Activated B cell treated with CpG ODN at 0.5 μM for 24 hours (primary cell): ENCODE results near the gene IFITM10. TPM values are rescaled to one million over a fixed set of nuclear protein-coding genes. Genes with fewer than 3 reads are reported as not detected.

Experiments used
- ATAC-seq: fragments of 200-7000 bp; cut with Tn5 transposase; one replicate; pipeline ENCODE4 v1.10.0; 2021; ENCODE audit warnings: low read depth, mild to moderate bottlenecking, moderate library complexity
- CTCF ChIA-PET: fragments of 350-600 bp; sonication (Branson Sonifier 250); formaldehyde crosslinking; loops from one replicate; lab custom pipeline; 2021; ENCODE audit warnings: antibody characterized with exemption; lab: Charles Lee
- POLR2A ChIA-PET: fragments of 350-600 bp; sonication (Branson Sonifier 250); formaldehyde crosslinking; loops from one replicate; lab custom pipeline; 2021; ENCODE audit warnings: antibody characterized with exemption; lab: Charles Lee
- DNase-seq: peaks from one replicate; pipeline ENCODE4 v3.0.0; 2022
- H3K27ac Mint-ChIP-seq: one replicate; pipeline ENCODE4 v1.8.0; 2020; ENCODE audit warnings: mixed read lengths
- H3K27me3 Mint-ChIP-seq: one replicate; pipeline ENCODE4 v1.8.0; 2021; ENCODE audit warnings: mixed read lengths
- H3K36me3 Mint-ChIP-seq: one replicate; pipeline ENCODE4 v1.8.0; 2021; ENCODE audit warnings: low read depth, mixed read lengths
- H3K4me1 Mint-ChIP-seq: one replicate; pipeline ENCODE4 v1.8.0; 2021; ENCODE audit warnings: mixed read lengths
- H3K4me3 Mint-ChIP-seq: one replicate; pipeline ENCODE4 v1.8.0; 2020; ENCODE audit warnings: mild to moderate bottlenecking, mixed read lengths
- H3K9me3 Mint-ChIP-seq: one replicate; pipeline ENCODE4 v1.8.0; 2020; ENCODE audit warnings: mixed read lengths
- intact Hi-C: fragments of 100-400 bp; cut with micrococcal nuclease; formaldehyde crosslinking; loops from one replicate; pipeline ENCODE4 v1.15.1; 2024
- total RNA-seq: library from RNA; stranded (reverse); gene quantifications from 2 replicates; pipeline ENCODE4 v1.2.3, GENCODE V29; 2022
- TF ChIP-seq, protein P1 (sequence below): fragments of 200-600 bp; IDR thresholded peaks from one replicate; pipeline ENCODE4 v1.8.0; 2022; ENCODE audit warnings: antibody characterized with exemption, mild to moderate bottlenecking

The IFITM10 gene
- total RNA-seq, 1 donor from 2014 or later = not detected

DNA sequence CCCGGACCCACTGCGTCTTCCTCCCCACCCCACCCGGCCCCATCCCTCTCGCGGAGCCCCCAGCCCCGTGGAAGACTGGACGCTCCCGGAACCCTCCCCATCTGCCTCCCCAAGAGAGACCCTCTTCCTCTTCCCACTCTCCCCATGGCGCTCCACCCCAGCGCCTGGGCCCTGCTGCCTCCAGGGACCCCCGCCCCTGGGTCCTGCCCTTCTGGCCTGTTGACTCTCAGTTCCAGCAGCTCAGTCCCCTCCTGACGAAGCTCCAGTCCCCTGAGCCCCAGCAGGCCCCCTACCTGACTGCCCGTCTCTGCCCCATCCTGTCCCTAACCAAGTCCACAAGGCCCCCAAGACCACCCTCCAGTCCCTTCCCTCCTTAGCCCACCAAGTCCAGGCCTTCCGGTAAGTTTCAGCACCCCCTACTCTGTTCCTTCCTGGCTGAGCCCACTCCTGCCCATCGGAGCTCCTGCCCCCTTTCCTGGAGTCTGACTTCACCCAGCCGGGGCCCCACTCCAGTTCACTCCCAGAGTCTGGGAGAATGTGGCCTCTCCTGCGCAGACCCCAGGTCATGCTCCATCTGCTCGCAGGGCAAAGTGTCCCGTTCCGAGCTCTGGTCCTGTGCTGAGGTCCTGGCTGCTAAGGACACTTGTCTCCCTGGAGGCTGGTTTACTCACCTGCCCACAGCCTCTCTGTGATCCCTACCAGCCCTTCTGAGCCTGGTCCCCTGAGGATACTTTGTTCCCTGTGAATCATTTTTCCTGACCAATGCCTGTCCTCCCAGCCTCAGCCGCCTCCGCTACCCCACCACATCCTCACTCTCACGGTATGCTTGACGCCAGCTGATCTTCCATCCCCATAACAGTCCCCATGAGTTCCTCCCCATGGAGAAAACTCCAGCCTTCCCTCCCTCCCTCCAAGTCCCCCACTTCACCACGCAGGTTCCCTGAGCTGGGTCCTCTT, 722 bp downstream of the IFITM10 start:
- peaks cover 15% of the 10 kb centered on the region for H3K27me3 Mint-ChIP-seq
- ChIA-PET POLR2A (no interaction called here), CTCF (no interaction called here)
- peaks cover 4% of the 10 kb centered on the region for H3K9me3 Mint-ChIP-seq
- H3K27ac Mint-ChIP-seq = no peak overlapping the region
- peaks cover 8% of the 10 kb centered on the region for H3K4me1 Mint-ChIP-seq
- no peak for ATAC-seq
- no peak for DNase-seq
- intact Hi-C loops = no loop called here
- peaks cover 8% of the 10 kb centered on the region for H3K36me3 Mint-ChIP-seq
- H3K4me3 Mint-ChIP-seq = no peak overlapping the region
- TF ChIP-seq, protein P1, sequence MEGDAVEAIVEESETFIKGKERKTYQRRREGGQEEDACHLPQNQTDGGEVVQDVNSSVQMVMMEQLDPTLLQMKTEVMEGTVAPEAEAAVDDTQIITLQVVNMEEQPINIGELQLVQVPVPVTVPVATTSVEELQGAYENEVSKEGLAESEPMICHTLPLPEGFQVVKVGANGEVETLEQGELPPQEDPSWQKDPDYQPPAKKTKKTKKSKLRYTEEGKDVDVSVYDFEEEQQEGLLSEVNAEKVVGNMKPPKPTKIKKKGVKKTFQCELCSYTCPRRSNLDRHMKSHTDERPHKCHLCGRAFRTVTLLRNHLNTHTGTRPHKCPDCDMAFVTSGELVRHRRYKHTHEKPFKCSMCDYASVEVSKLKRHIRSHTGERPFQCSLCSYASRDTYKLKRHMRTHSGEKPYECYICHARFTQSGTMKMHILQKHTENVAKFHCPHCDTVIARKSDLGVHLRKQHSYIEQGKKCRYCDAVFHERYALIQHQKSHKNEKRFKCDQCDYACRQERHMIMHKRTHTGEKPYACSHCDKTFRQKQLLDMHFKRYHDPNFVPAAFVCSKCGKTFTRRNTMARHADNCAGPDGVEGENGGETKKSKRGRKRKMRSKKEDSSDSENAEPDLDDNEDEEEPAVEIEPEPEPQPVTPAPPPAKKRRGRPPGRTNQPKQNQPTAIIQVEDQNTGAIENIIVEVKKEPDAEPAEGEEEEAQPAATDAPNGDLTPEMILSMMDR = no peak

DNA sequence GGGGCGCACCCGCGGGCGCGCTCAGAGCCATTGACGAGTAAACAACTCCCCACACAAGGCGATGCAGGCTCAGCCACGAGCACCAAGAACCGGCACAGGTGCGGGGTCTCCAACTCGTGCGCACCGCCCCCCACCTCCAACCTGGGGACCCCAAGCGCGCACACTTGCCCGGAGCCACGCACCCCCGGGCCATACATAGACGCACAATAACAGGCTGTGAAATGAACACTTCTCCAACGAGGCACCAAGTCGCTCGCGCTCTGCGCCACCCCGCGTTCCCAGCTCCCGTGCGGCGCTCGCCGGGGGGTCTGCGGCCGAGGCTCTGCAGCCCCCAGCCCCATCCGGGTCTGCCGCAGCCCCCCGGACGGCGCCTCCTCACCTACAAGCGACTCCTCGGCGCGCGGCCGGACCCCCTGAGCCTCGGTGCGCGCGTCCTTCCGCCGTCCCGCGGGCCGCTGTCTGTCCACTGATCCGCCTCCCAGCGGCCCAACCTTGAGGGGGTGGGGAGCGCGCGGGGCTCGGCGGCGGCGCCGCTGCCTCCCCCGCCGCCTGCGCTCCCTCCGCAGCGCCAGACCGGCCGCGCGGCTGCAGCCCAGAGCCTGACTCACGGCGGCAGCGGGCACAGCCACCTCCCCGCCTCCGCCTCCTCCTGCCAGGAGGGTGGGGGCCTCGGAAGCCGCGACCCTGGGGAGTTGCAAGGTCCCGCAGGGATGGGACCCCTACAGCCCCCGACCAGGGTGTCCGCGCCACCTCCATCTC, 1.6 kb downstream of the IFITM10 start:
- Mint-ChIP-seq H3K27ac (no peak overlapping the region), H3K36me3 (peaks cover 4% of the 10 kb centered on the region), H3K27me3 (peaks cover 15% of the 10 kb centered on the region), H3K4me3 (no peak overlapping the region), H3K4me1 (peaks cover 8% of the 10 kb centered on the region), H3K9me3 (peaks cover 4% of the 10 kb centered on the region)
- intact Hi-C loops = no loop called here
- TF ChIP-seq, protein P1 = no peak
- ATAC-seq = no peak
- ChIA-PET CTCF (no interaction called here), POLR2A (interaction anchor here (0.7 kb wide), 1 partner anchor 133 kb away, joined by 3 read pairs; no protein-coding TSS in a partner anchor)
- DNase-seq = no peak

DNA sequence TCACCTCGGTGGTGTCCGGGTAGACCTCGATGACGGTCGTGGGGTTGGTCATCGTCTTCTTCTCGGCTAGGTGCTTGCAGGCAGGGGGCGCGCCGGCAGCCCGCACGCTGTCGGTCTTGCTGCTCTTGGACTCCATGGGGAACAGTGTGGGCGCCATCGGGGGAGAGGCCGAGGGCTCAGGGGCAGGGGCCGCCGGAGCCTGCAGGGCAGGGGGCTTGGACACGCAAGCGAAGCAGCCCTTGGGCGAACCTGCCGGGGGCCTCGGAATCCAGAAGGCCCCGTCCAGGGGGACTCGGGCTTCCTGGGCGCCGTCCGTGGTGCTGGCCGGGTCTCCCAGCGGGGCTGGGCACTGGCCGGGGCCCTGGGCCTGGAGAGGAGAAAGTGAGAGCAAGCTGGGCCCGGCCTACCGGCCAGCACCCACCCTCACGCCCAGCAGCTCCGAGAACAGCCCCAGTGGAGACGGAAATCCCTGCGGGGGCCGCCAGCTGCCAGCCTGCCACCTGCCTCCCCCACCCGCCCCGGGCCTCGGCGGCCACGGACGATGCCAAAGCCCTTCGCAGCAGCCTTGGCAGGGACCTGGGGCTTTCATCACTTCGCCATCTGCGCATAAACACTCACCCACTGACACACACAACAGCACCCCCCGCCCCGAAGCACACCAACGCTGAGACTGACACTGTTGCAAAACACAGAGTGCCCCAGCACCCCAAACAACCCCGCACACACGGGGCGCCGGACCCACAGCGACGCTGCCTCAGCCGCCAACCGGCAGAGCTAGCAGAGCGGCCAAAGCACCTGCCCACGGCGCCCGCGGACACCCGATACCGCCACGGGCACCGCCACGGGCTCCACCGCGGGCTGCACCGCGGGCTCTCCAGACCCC, 2.4 kb downstream of the IFITM10 start:
- CTCF ChIA-PET = no interaction called here
- TF ChIP-seq, protein P1 = no peak
- H3K9me3 Mint-ChIP-seq = peaks cover 4% of the 10 kb centered on the region
- peaks cover 15% of the 10 kb centered on the region for H3K27me3 Mint-ChIP-seq
- H3K27ac Mint-ChIP-seq = no peak overlapping the region
- no peak for ATAC-seq
- intact Hi-C loops = no loop called here
- peaks cover under 1% of the 10 kb centered on the region for H3K36me3 Mint-ChIP-seq
- peaks cover 8% of the 10 kb centered on the region for H3K4me1 Mint-ChIP-seq
- POLR2A ChIA-PET = interaction anchor here (0.7 kb wide), 1 partner anchor 134 kb away, joined by 3 read pairs; no protein-coding TSS in a partner anchor
- DNase-seq = no peak
- H3K4me3 Mint-ChIP-seq = no peak overlapping the region

DNA sequence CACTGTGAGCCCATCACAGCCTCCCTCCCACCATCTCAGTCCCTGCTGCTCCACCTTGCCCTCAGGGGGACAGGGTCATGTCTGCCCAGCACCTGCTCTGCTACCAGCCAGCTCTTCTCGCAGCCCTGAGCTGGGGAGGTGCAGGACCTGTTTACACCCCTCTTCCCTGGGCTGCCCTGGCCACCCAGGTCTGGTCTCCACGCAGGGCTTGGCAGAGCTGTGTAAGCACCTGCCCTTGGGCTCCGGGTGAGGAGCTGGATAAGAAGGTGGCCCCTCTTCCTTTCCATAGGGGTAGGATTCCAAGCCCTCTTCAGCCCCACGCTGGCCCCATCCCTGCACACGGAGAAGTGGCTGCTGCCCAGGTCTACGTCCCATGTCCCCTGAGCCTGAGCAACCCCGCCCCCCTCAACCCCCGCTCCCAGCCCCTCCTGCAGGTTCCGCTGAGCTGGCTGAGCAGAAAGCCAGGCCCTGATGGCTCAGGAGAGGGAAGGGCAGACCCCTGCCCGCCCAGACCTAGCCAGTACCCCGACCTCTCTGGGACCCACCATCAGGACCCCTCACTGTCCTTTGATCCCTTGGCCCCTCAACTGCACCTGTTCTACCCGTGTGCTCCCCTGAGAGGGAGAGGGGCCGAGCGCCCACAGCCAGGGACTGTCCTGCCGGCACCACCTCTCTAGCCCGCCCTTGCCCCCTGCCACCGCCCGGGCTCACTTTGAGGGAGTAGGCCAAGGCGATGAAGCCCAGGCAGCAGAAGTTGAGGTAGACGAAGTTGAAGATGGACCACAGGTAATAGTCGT, 3.2 kb downstream of the IFITM10 start:
- peaks cover 15% of the 10 kb centered on the region for H3K27me3 Mint-ChIP-seq
- POLR2A ChIA-PET = no interaction called here

More for the DNA sequence above, 3.2 kb downstream of the IFITM10 start:
- TF ChIP-seq, protein P1 = no peak
- ATAC-seq = no peak
- intact Hi-C loops = no loop called here
- CTCF ChIA-PET = no interaction called here
- no peak overlapping the region for H3K27ac Mint-ChIP-seq
- peaks cover 4% of the 10 kb centered on the region for H3K9me3 Mint-ChIP-seq
- no peak for DNase-seq
- H3K4me1 Mint-ChIP-seq = peaks cover 8% of the 10 kb centered on the region
- no peak overlapping the region for H3K4me3 Mint-ChIP-seq
- H3K36me3 Mint-ChIP-seq = no peaks in the 10 kb centered on the region
